Activated CD8-positive, alpha-beta memory T cell treated with anti-CD3 and anti-CD28 coated beads for 24 hours (primary cell): ENCODE results near the gene SPATC1L.
"Not testable (repeated sequence)": the region's sequence is repeated elsewhere in the genome, so short reads cannot be mapped to it uniquely, and the experiment has no call there.

Experiments used
- DNase-seq: peaks from one replicate; pipeline ENCODE4 v3.0.0-alpha.2; 2020

The SPATC1L gene

DNA sequence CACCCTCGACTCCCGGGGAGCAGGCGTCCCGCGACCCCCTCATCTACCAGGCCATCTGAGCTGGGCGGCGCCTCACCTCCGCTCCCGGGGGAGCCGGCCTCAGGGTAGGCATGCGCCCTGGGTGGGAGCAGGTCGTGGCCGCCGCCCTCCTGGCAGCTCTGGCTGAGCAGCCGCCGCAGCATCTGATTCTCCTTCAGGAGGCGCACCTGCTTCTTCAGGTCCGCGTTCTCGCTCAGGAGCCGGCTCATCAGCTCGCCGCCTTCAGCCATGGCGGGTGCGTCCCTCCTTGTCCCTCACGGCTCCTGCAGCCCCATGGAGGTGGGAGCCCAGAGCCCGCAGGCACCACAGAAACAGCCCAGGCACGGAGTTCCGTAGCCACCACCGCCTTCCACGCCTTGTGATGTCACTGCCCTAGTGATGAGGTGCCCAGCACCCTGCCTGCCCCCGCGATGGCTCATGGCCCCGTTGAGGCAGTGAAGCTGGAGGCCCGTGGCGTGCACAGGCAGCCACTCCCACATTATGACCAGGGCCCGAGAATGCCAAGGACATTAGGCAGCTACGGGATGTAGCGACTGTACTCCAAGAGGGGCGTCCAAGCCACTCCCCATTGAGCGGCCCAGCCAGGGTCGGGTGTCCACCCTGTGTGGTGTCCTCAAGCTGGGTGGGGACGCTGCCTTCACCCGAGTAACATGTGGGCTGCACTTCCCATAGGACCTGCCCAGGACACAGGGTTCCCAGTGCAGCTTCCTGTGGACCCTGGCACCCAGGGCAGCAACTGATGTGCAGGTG is 1.5 kb downstream of the SPATC1L start:
- no peak for DNase-seq

DNA sequence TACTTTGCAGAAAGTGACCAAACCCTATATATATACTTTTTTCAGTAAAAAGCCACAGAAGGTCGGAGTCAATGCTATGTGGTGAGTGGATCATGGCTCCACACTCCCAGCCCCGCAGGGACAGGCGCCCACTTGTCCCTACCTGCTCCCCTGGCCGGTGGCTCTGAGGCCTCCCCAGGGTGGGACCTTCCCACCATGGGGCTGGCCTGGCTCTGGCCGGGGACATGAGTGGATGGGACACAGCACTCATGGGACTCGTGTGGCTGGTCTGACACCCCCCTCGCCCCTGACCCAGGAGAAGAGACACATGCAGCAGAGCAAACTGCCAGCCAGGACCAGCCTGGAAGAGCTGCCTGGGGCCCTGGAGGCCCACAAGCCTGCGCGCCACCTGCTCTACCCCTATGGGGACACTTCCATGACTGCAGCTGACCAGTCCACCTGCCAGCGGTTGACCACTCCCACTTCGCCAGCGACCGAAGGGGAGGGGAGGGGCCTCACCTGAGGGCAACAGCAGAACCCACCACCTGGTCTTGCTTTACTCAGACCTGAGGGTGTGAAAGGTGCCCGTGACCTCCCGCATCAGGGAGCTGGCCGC is 2.2 kb downstream of the SPATC1L start:
- DNase-seq, result no peak

- no peak for DNase-seq
Observed at GRCh38 chr21:46181436-46181835, 2.8 kb downstream of the SPATC1L start.

DNA sequence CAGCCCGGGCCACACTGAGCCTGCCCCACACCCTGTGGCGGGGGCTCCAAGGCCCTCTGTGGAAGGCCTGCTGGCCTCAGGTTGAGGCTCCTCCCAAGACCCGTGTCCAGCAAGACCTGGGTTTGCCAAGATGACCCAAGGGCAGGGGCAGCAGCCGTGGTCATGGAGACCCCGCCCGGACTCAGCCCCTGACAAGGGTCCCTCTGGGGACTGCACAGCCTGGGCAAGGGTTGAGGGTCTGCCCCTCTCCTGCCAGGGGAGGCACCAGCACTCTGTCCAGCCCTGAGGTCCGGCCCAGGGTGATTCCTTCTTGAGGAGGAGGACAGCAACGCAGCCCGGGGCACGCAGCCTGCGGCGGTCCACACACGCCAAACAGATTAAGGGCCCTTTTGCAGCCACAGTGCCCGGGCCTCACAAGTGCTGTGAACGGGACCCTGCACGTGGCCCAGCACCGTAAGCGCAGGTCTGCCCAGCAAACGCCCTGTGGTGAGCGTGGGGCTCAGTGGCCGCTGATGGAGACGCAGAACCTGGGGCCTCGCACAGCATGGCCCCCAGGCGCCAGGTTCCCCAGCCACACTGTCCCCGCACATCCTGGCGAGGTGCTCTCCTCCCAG is 3.4 kb downstream of the SPATC1L start:
- DNase-seq, result no peak

- no peak for DNase-seq
Observed at GRCh38 chr21:46180079-46180722, 4.1 kb downstream of the SPATC1L start.

GRCh38 chr21:46179708-46180078 is 4.6 kb downstream of the SPATC1L start:
- no peak for DNase-seq

- no peak for DNase-seq
Observed at GRCh38 chr21:46178961-46179360, 5.3 kb downstream of the SPATC1L start.

DNA sequence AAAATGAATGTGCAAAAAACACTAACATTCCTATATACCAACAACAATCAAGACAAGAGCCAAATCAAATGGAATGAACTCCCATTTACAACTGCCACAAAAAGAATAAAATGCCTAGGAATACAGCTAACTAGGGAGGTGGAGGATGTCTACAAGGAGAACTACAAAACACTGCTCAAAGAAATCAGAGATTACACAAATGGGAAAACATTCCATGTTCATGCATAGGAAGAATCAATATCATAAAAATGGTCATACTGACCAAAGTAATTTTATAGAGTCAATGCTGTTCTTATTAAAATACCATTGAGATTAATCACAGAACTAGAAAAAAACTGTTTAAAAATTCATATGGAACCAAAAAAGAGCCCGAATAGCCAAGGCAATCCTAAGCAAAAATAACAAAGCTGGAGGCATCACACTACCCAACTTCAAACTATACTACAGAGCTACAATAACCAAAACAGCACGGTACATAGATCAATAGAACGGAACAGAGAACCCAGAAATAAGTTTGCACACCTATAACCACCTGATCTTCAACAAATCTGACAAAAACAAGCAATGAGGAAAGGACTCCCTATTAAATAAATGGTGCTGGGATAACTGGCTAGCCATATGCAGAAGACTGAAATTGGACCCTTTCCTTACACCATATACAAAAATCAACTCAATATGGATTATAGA is 7.7 kb downstream of the SPATC1L start:
- DNase-seq, result not testable (repeated sequence)

DNA sequence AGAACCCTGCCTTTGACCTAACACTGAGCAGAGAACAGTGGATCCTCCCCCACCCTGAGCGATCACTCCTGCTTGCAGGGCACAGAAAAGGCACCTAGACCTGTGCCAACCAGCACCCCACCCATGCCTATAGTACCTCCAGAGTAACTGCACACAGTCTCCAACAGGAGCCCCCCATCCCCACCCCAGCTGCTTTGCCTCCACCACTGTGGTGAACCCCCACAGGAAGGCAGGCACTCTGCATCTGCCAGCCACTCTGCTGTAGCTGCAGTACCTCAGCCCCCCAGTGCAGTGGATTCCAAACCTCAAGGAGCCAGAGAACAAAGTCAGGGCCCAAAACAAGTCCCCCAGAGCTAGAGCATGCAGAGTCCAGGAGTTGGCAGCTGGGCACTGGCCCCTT is 10.7 kb downstream of the SPATC1L start:
- peak; percentile 35 for DNase-seq

DNA sequence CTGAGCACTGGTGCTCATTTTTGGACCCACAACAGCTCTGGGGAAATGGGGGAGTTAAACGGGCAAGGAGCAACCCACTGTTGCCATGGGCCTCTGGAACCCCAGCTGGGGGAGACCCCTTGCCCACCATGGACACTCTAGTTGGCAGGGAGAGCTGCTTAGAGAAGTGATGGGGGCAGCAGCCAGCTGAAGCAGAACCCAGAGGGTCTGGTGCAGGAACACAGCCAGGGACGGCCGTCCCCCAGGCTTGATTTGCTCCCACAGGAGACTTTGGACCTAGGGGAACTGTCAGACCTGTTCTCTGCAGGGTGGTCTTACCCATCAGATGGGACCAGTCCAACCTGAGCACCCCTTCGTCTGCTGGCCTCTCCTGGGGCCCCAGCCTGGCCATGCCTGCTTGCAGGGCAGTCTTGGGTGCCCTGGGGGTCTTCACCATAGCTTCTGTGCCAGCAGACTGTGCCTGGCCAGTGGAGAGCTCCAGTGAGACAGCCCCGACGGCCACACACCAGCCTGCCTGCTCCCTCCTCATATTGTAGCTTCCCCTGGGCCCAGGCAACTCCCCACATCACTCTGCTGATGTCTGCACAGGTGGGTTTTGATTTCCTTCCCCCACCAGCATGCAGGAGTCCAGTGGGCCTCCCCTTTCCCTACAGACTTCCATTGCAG is 11.3 kb downstream of the SPATC1L start:
- peak; percentile 40 for DNase-seq

DNA sequence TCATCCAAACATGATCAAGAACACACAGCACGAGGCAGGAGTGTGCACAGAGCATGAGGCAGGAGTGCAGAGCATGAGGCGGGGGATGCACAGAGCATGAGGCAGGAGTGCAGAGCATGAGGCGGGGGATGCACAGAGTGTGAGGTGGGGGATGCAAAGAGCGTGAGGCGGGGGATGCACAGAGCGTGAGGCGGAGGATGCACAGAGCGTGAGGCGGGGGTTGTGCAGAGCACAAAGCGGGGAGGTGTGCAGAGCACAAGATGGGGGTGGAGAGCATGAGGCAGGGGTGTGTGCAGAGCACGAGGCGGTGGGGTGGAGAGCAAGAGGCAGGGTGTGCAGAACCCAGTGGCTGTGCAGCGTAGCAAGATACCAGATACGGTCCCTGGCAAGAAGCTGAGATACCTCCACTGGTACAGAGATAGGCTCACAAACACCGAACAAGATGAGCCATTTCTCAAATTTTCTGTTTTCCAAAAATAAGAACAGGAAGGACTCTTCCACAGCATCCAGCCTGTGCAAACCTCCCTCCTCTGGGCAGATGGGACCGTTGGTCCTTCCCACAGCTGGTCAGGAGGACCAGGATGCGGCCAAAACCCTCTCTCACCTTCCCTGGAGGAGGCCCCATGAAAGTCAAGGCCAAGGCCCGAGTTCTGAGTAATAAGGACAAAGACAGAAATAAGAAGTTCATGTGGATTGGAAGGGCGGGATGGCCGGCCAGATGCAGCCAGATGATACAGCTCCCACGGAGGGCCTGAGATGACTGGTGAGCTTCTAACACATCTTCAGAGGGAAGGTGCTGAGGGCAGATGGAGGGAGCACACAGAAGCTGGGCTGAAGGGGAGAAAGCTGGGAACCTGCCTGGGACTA is 12.0 kb downstream of the SPATC1L start:
- peak; percentile 24 for DNase-seq

- no peak for DNase-seq
Observed at GRCh38 chr21:46171585-46171984, 12.7 kb downstream of the SPATC1L start.

- DNase-seq, result peak; percentile 50
Observed at GRCh38 chr21:46170436-46171193, 13.6 kb downstream of the SPATC1L start.

GRCh38 chr21:46168659-46169386 is 15.4 kb downstream of the SPATC1L start:
- DNase-seq, result peak; percentile 15

DNA sequence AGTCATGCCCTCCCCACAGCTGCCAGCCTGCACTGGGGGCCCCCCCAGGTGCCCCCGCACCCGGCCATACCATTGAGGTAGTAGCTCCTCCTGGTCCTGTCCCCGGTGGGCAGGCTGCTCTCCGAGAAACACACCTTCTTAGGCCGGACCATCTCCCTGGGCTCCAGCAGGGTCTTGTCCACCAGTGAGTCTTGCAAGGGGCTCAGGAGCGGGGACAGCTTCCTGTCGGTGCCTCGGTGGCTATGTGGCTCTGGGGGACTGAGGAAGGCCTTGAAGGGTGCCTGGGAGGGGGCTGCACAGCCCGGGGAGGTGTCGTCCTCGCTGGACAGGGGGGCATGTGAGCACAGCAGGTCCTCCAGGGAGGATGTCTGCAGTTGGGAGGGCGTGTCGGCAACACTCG is 16.0 kb downstream of the SPATC1L start:
- DNase-seq, result peak; percentile 37

GRCh38 chr21:46165098-46165497 is 19.2 kb downstream of the SPATC1L start:
- no peak for DNase-seq

- no peak for DNase-seq
Observed at GRCh38 chr21:46163380-46163779, 20.9 kb downstream of the SPATC1L start.

GRCh38 chr21:46161633-46162592 is 22.3 kb downstream of the SPATC1L start:
- DNase-seq, result peak; percentile 44
